H9 (cell line): ENCODE measurements around the gene CAMK2G. TPM values are rescaled to one million over a fixed set of nuclear protein-coding genes. Genes with fewer than 3 reads are reported as not detected.

Source experiments
- DNase-seq: peaks from one replicate; pipeline ENCODE4 v3.0.0-alpha.2; 2017
- H2AFZ ChIP-seq: one replicate; pipeline ENCODE4 v1.6.1; 2013; ENCODE audit warnings: mild to moderate bottlenecking, low read length, control low read depth, moderate library complexity
- H2AK5ac ChIP-seq: 2 replicates; pipeline ENCODE4 v1.6.1; 2013; ENCODE audit warnings: low read length, control low read depth, mixed read lengths; ENCODE audit not compliant: insufficient read length
- H2BK120ac ChIP-seq: one replicate; pipeline ENCODE4 v1.6.1; 2013; ENCODE audit warnings: low read depth, mild to moderate bottlenecking, low read length, control low read depth, inconsistent platforms; ENCODE audit not compliant: poor library complexity, severe bottlenecking
- H2BK12ac ChIP-seq: 2 replicates; pipeline ENCODE4 v1.6.1; 2013; ENCODE audit warnings: low read length, control low read depth, mixed read lengths, low read depth; ENCODE audit not compliant: insufficient read length
- H2BK15ac ChIP-seq: 2 replicates; pipeline ENCODE4 v1.6.1; 2013; ENCODE audit warnings: low read depth, low read length, control low read depth
- H2BK20ac ChIP-seq: one replicate; pipeline ENCODE4 v1.6.1; 2013; ENCODE audit warnings: low read depth, mild to moderate bottlenecking, low read length, control low read depth, inconsistent platforms; ENCODE audit not compliant: poor library complexity, severe bottlenecking
- H2BK5ac ChIP-seq: 2 replicates; pipeline ENCODE4 v1.6.1; 2013; ENCODE audit warnings: low read length, control low read depth, mixed read lengths; ENCODE audit not compliant: insufficient read length
- H3K14ac ChIP-seq: 2 replicates; pipeline ENCODE4 v1.6.1; 2013; ENCODE audit warnings: low read length, control low read depth; ENCODE audit not compliant: insufficient read depth
- H3K18ac ChIP-seq: 2 replicates; pipeline ENCODE4 v1.6.1; 2013; ENCODE audit warnings: low read depth, mild to moderate bottlenecking, mixed read lengths, low read length, control low read depth; ENCODE audit not compliant: insufficient read length
- H3K23ac ChIP-seq: 2 replicates; pipeline ENCODE4 v1.6.1; 2013; ENCODE audit warnings: low read length, control low read depth, mixed read lengths, low read depth; ENCODE audit not compliant: insufficient read length
- H3K23me2 ChIP-seq: 2 replicates; pipeline ENCODE4 v1.6.1; 2013; ENCODE audit warnings: low read depth, mild to moderate bottlenecking, mixed read lengths, low read length, control low read depth; ENCODE audit not compliant: insufficient read length, poor library complexity, severe bottlenecking
- H3K27ac ChIP-seq: 2 replicates; pipeline ENCODE4 v1.5.1; 2013; ENCODE audit warnings: low read length, control low read depth, mixed read lengths, low read depth; ENCODE audit not compliant: insufficient read length
- H3K27me3 ChIP-seq: 2 replicates; pipeline ENCODE4 v1.6.1; 2013; ENCODE audit warnings: low read length, control low read depth, inconsistent platforms; ENCODE audit not compliant: insufficient read depth
- H3K4ac ChIP-seq: 2 replicates; pipeline ENCODE4 v1.6.1; 2013; ENCODE audit warnings: low read depth, mild to moderate bottlenecking, control low read depth, inconsistent platforms, low read length, moderate library complexity
- H3K4me1 ChIP-seq: 2 replicates; pipeline ENCODE4 v1.6.1; 2013; ENCODE audit warnings: low read length, control low read depth, inconsistent platforms; ENCODE audit not compliant: insufficient read depth
- H3K4me2 ChIP-seq: 2 replicates; pipeline ENCODE4 v1.6.1; 2013; ENCODE audit warnings: low read length, control low read depth, mixed read lengths; ENCODE audit not compliant: insufficient read length, insufficient read depth
- H3K56ac ChIP-seq: 2 replicates; pipeline ENCODE4 v1.6.1; 2013; ENCODE audit warnings: low read depth, mild to moderate bottlenecking, mixed read lengths, low read length, control low read depth; ENCODE audit not compliant: insufficient read length
- H3K79me1 ChIP-seq: 2 replicates; pipeline ENCODE4 v1.6.1; 2013; ENCODE audit warnings: low read depth, mild to moderate bottlenecking, moderate library complexity, low read length, control low read depth, inconsistent platforms; ENCODE audit not compliant: insufficient read depth, poor library complexity, severe bottlenecking
- H3K79me2 ChIP-seq: 2 replicates; pipeline ENCODE4 v1.6.1; 2013; ENCODE audit warnings: low read length, control low read depth, inconsistent platforms; ENCODE audit not compliant: insufficient read depth
- H3K9ac ChIP-seq: 2 replicates; pipeline ENCODE4 v1.6.1; 2013; ENCODE audit warnings: low read length, control low read depth, mixed read lengths; ENCODE audit not compliant: insufficient read length; ENCODE audit errors: extremely low read depth
- H3K9me3 ChIP-seq: one replicate; pipeline ENCODE4 v1.6.1; 2013; ENCODE audit warnings: low read depth, low read length, inconsistent platforms; ENCODE audit not compliant: control insufficient read depth
- H3T11ph ChIP-seq: one replicate; pipeline ENCODE4 v1.6.1; 2013; ENCODE audit warnings: mild to moderate bottlenecking, low read length, control low read depth, inconsistent platforms
- H4K20me1 ChIP-seq: one replicate; pipeline ENCODE4 v1.6.1; 2013; ENCODE audit not compliant: control insufficient read depth, insufficient read length, insufficient read depth
- H4K5ac ChIP-seq: 2 replicates; pipeline ENCODE4 v1.6.1; 2013; ENCODE audit warnings: low read depth, mild to moderate bottlenecking, mixed read lengths, low read length, control low read depth; ENCODE audit not compliant: insufficient read length
- H4K8ac ChIP-seq: replicated peaks from 2 replicates; pipeline ENCODE4 v1.6.1; 2013; ENCODE audit warnings: low read length, control low read depth, mixed read lengths, low read depth; ENCODE audit not compliant: insufficient read length
- H4K91ac ChIP-seq: 2 replicates; pipeline ENCODE4 v1.6.1; 2013; ENCODE audit warnings: low read depth, mild to moderate bottlenecking, moderate library complexity, mixed read lengths, low read length, control low read depth; ENCODE audit not compliant: insufficient read length
- H3K27ac Mint-ChIP-seq, 3 experiments: 2 replicates in 2 of 3; 3 replicates in 1 of 3; pipeline ENCODE4 v1.8.0; 2020 to 2021; ENCODE audit warnings: mixed read lengths in 3 of 3, mild to moderate bottlenecking in 1 of 3, moderate library complexity in 1 of 3
- H3K27me3 Mint-ChIP-seq: 2 replicates; pipeline ENCODE4 v1.8.0; 2021; ENCODE audit warnings: low read depth, mild to moderate bottlenecking, moderate library complexity, mixed read lengths
- H3K36me3 Mint-ChIP-seq, 3 experiments: 2 replicates in 2 of 3; 3 replicates in 1 of 3; pipeline ENCODE4 v1.8.0; 2020 to 2021; ENCODE audit warnings: low read depth in 3 of 3, mixed read lengths in 3 of 3; ENCODE audit not compliant: insufficient read depth in 1 of 3
- H3K4me1 Mint-ChIP-seq, 2 experiments: 2 replicates each; pipeline ENCODE4 v1.8.0; 2020; ENCODE audit warnings: mixed read lengths in 2 of 2
- H3K4me3 Mint-ChIP-seq, 2 experiments: 2 replicates in 1 of 2; 3 replicates in 1 of 2; pipeline ENCODE4 v1.8.0; 2020 to 2021; ENCODE audit warnings: mild to moderate bottlenecking in 2 of 2, mixed read lengths in 2 of 2, moderate library complexity in 1 of 2
- H3K9me3 Mint-ChIP-seq, 2 experiments: 2 replicates in 1 of 2; 3 replicates in 1 of 2; pipeline ENCODE4 v1.8.0; 2020; ENCODE audit warnings: mild to moderate bottlenecking in 2 of 2, mixed read lengths in 2 of 2, moderate library complexity in 1 of 2
- WGBS: extraction: QIAGEN DNeasy Blood & Tissue Kit; methylation state at CpG from one replicate; pipeline ENCODE4 v1.1.7; 2013; ENCODE audit warnings: missing lambda C conversion rate, low lambda C conversion rate, mixed read lengths; ENCODE audit not compliant: insufficient read length; ENCODE audit errors: extremely low coverage; 5-methylcytosine and 5-hydroxymethylcytosine counted together
- total RNA-seq: library from RNA; stranded (reverse); gene quantifications from 2 replicates; pipeline ENCODE4 v1.2.1, GENCODE V29; 2021
- TF ChIP-seq, protein P1 (sequence below): fragments of 200-600 bp; sonication (generic); conservative IDR thresholded peaks from 3 replicates; pipeline ENCODE4 v1.8.0; 2021; ENCODE audit warnings: antibody characterized with exemption, mild to moderate bottlenecking

CAMK2G gene
- total RNA-seq, 1 experiment from 2014 or later, result 31.8 TPM

- Mint-ChIP-seq H3K9me3 (peaks cover 0 to 2% of the 10 kb centered on the region in 2 experiments; a peak in 2 of 5 replicates), H3K4me1 (peaks cover 27 to 36% of the 10 kb centered on the region in 2 experiments), H3K36me3 (no peaks in the 10 kb centered on the region), H3K27me3 (no peaks in the 10 kb centered on the region; the same call in 1 of the 2 replicates), H3K4me3 (no peak overlapping the region), H3K27ac (peak overlapping the region in 2 of 3 experiments; percentile 16 to 49; a peak in 2 of 7 replicates)
- H3K4me1 ChIP-seq, result peaks cover 5% of the 10 kb centered on the region; the same call in 1 of the 2 replicates
- no peak overlapping the region for H3K4ac ChIP-seq
- no CpG with 5 or more reads among the region's 6 CpGs for WGBS
- H3K27me3 ChIP-seq, result no peaks in the 10 kb centered on the region
- H4K8ac ChIP-seq, result no peak overlapping the region
- H3K14ac ChIP-seq, result no peak overlapping the region
- no peak overlapping the region for H4K91ac ChIP-seq
- H3K9ac ChIP-seq, result no peak overlapping the region
- H3K4me2 ChIP-seq, result no peak overlapping the region
- no peaks in the 10 kb centered on the region for H3K79me1 ChIP-seq
- no peak overlapping the region for H2BK15ac ChIP-seq
- H3T11ph ChIP-seq, result no peak overlapping the region
- no peak overlapping the region for H3K27ac ChIP-seq
- H3K23me2 ChIP-seq, result no peaks in the 10 kb centered on the region
- H3K9me3 ChIP-seq, result no peaks in the 10 kb centered on the region
- H2AFZ ChIP-seq, result no peak overlapping the region
- H2BK12ac ChIP-seq, result no peak overlapping the region
- H3K79me2 ChIP-seq, result no peaks in the 10 kb centered on the region
- no peak overlapping the region for H2AK5ac ChIP-seq
- no peak overlapping the region for H2BK20ac ChIP-seq
- no peak overlapping the region for H2BK120ac ChIP-seq
- H4K5ac ChIP-seq, result no peak overlapping the region
- DNase-seq, result no peak
- H2BK5ac ChIP-seq, result no peak overlapping the region
- TF ChIP-seq, protein P1, sequence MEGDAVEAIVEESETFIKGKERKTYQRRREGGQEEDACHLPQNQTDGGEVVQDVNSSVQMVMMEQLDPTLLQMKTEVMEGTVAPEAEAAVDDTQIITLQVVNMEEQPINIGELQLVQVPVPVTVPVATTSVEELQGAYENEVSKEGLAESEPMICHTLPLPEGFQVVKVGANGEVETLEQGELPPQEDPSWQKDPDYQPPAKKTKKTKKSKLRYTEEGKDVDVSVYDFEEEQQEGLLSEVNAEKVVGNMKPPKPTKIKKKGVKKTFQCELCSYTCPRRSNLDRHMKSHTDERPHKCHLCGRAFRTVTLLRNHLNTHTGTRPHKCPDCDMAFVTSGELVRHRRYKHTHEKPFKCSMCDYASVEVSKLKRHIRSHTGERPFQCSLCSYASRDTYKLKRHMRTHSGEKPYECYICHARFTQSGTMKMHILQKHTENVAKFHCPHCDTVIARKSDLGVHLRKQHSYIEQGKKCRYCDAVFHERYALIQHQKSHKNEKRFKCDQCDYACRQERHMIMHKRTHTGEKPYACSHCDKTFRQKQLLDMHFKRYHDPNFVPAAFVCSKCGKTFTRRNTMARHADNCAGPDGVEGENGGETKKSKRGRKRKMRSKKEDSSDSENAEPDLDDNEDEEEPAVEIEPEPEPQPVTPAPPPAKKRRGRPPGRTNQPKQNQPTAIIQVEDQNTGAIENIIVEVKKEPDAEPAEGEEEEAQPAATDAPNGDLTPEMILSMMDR, result no peak
- no peak overlapping the region for H3K18ac ChIP-seq
- no peak overlapping the region for H3K23ac ChIP-seq
- H3K56ac ChIP-seq, result no peak overlapping the region
- H4K20me1 ChIP-seq, result no peaks in the 10 kb centered on the region
These were observed 47.9 kb upstream of the CAMK2G start for GRCh38 chr10:73922007-73922863.
